Measurements from ENCODE around the gene CEMIP. TPM values are rescaled to one million over a fixed set of nuclear protein-coding genes. Genes with fewer than 3 reads are reported as not detected.

The CEMIP gene
- total and polyA plus RNA-seq, 10 of the 15 experiments (the other 5 are each of a cell fraction or from before 2014, with no cell fraction given) = 0.01 to 0.44 (median 0.16) TPM; not detected in 6

- Histone ChIP-seq H3K27me3 (replicated peaks in 1 of 2; ENCODE audit: control insufficient read depth in 2 of 2, insufficient read depth in 2 of 2, low read length in 1 of 2) (no peaks in the 10 kb centered on the region), H2AFZ (ENCODE audit: control insufficient read depth, low read depth, low read length) (no peak overlapping the region), H3K9me3 (replicated peaks; ENCODE audit: control insufficient read depth, insufficient read depth, low read length) (no peaks in the 10 kb centered on the region), H3K27ac (ENCODE audit: control insufficient read depth, insufficient read depth) (no peak overlapping the region), H3K4me2 (ENCODE audit: control insufficient read depth, insufficient read depth) (peak overlapping the region; percentile 59), H3K4me1 (ENCODE audit: control insufficient read depth, insufficient read depth, low read length) (peaks cover 5% of the 10 kb centered on the region), H3K4me3 (peak overlapping the region; percentile 20; the same call in 1 of the 2 replicates), H3K79me2 (ENCODE audit: control insufficient read depth, insufficient read depth, low read length) (peaks cover 65% of the 10 kb centered on the region), H3K36me3 (ENCODE audit: control insufficient read depth in 2 of 2, insufficient read depth in 2 of 2, low read length in 1 of 2) (peaks cover 0 to 7% of the 10 kb centered on the region in 2 experiments; a peak in 2 of 4 replicates), H4K20me1 (ENCODE audit: control insufficient read depth, insufficient read depth) (no peaks in the 10 kb centered on the region), H3K9ac (ENCODE audit: control insufficient read depth, insufficient read depth, low read length) (no peak overlapping the region)
- ChIA-PET POLR2A (interaction anchor here (1.0 to 1.7 kb wide), 3 partner anchors 13 to 16 kb away, joined by 3 to 5 read pairs (median 4); partner anchors contain the start of gene TLNRD1), RAD21 (ENCODE audit: unreplicated experiment) (interaction anchor here (0.7 to 2.4 kb wide), 3 partner anchors 9 to 280 kb away, joined by 3 to 14 read pairs (median 7); no protein-coding TSS in a partner anchor), CTCF (interaction anchor here (0.6 to 4.7 kb wide), 6 partner anchors 12 to 280 kb away, joined by 3 to 27 read pairs (median 4); no protein-coding TSS in a partner anchor), SMC1A (ENCODE audit: uncharacterized antibody, unreplicated experiment) (interaction anchor here (1.0 to 3.0 kb wide), 4 partner anchors 14 to 280 kb away, joined by 3 to 11 read pairs (median 4); partner anchors contain the start of gene TLNRD1)
- TF ChIP-seq ZZZ3 (IDR thresholded peaks at IDR 0.05; ENCODE audit: control insufficient read depth, insufficient read length, low read depth) (no peak), NBN (IDR thresholded peaks at IDR 0.05) (no peak), SUZ12 (IDR thresholded peaks at IDR 0.05; ENCODE audit: unreplicated experiment) (no peak), NRF1 (conservative IDR thresholded peaks at IDR 0.05; ENCODE audit: low read depth, low read length) (no peak), HDAC6 (IDR thresholded peaks at IDR 0.05; ENCODE audit: unreplicated experiment) (no peak), ZNF274 (IDR thresholded peaks at IDR 0.05; ENCODE audit: insufficient read depth, insufficient read length) (no peak)
- TF ChIP-seq, protein P1, sequence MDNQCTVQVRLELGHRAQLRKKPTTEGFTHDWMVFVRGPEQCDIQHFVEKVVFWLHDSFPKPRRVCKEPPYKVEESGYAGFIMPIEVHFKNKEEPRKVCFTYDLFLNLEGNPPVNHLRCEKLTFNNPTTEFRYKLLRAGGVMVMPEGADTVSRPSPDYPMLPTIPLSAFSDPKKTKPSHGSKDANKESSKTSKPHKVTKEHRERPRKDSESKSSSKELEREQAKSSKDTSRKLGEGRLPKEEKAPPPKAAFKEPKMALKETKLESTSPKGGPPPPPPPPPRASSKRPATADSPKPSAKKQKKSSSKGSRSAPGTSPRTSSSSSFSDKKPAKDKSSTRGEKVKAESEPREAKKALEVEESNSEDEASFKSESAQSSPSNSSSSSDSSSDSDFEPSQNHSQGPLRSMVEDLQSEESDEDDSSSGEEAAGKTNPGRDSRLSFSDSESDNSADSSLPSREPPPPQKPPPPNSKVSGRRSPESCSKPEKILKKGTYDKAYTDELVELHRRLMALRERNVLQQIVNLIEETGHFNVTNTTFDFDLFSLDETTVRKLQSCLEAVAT (IDR thresholded peaks at IDR 0.05) = no peak
- TF ChIP-seq, protein P2, sequence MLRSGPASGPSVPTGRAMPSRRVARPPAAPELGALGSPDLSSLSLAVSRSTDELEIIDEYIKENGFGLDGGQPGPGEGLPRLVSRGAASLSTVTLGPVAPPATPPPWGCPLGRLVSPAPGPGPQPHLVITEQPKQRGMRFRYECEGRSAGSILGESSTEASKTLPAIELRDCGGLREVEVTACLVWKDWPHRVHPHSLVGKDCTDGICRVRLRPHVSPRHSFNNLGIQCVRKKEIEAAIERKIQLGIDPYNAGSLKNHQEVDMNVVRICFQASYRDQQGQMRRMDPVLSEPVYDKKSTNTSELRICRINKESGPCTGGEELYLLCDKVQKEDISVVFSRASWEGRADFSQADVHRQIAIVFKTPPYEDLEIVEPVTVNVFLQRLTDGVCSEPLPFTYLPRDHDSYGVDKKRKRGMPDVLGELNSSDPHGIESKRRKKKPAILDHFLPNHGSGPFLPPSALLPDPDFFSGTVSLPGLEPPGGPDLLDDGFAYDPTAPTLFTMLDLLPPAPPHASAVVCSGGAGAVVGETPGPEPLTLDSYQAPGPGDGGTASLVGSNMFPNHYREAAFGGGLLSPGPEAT (IDR thresholded peaks at IDR 0.05; ENCODE audit: low read depth) = no peak
- ATAC-seq = no peak
- 88% methylated on average over 5 of the region's 5 CpGs for WGBS (ENCODE audit: insufficient coverage, insufficient replicate concordance, low lambda C conversion rate, missing lambda C conversion rate)
- in situ Hi-C loops (cut with MboI) = no loop called here
- intact Hi-C loops (cut with micrococcal nuclease; ENCODE audit: unreplicated experiment) = no loop called here
- BruUV-seq (replicated peaks) = no TSS peak
- FAIRE-seq = no peak
- DNase-seq (ENCODE audit: low read depth, low spot score) = no peak
These were observed 206.8 kb downstream of the CEMIP start for GRCh38 chr15:80985981-80986380.

Data from GM12878 (cell line).